DOHH2 (cell line): ENCODE measurements around the gene SSUH2.

ENCODE experiments used
- CTCF ChIP-seq: fragments of 200-600 bp; sonication (generic); IDR thresholded peaks from one replicate; pipeline ENCODE4 v1.5.1; 2014; ENCODE audit warnings: antibody characterized with exemption, mild to moderate bottlenecking, low read depth, low read length; ENCODE audit not compliant: poor library complexity, severe bottlenecking
- EZH2phosphoT487 ChIP-seq: fragments of 200-600 bp; sonication (generic); IDR thresholded peaks from 2 replicates; pipeline ENCODE4 v1.6.1; 2017; ENCODE audit warnings: borderline replicate concordance, mild to moderate bottlenecking, antibody characterized with exemption, low read length, moderate library complexity, mixed read lengths

DNA sequence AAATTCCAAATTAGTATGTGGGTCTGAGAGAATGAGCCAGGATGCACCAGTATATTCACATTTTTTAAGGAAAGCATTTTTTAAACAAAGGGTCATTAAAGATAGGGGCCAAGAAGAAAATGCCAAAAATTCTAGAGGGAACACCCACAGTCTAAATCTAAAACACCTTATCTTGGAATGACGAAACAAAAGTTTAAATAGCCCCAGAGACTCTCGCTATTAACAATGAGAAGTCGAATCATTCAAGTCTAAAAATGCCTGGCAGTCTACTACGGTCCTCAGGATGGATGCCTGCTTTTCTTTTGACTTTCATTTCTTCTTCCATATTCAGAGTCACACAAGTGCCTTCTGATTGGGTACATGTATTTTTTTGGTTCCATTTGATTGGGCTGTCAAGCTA is 66.3 kb downstream of the SSUH2 start:
- no peak for TF ChIP-seq CTCF
- TF ChIP-seq EZH2phosphoT487, result no peak
